MCF 10A (cell line): ENCODE results near the gene IGF1R. TPM values are rescaled to one million over a fixed set of nuclear protein-coding genes. Genes with fewer than 3 reads are reported as not detected.

Experiments used
- BruUV-seq: library from RNA; stranded (reverse); fragments of 400-500 nt; replicated peaks from 2 replicates; lab custom pipeline; 2021; lab: Mats Ljungman, UMichigan
- CTCF ChIA-PET: fragments of 300-600 bp; sonication (Branson Sonifier 250); formaldehyde crosslinking; extraction: SDS; loops from one replicate; lab custom pipeline; 2021; ENCODE audit warnings: antibody characterized with exemption, inconsistent platforms; lab: Yijun Ruan, JAX
- POLR2A ChIA-PET: fragments of 300-600, 350-650 bp; sonication (Branson Sonifier 250); formaldehyde crosslinking; extraction: SDS; loops from one replicate; lab custom pipeline; 2020; ENCODE audit warnings: antibody characterized with exemption, inconsistent platforms; lab: Yijun Ruan, JAX
- DNase-seq: peaks from one replicate; pipeline ENCODE4 v3.0.0-alpha.2; 2018; ENCODE audit not compliant: unreplicated experiment
- H3K27ac Mint-ChIP-seq: one replicate; pipeline ENCODE4 v1.8.0; 2022; ENCODE audit warnings: mild to moderate bottlenecking, low read depth, mixed read lengths; ENCODE audit not compliant: unreplicated experiment
- H3K27me3 Mint-ChIP-seq: one replicate; pipeline ENCODE4 v1.8.0; 2022; ENCODE audit warnings: mixed read lengths; ENCODE audit not compliant: insufficient read depth, unreplicated experiment
- H3K36me3 Mint-ChIP-seq: one replicate; pipeline ENCODE4 v1.8.0; 2022; ENCODE audit warnings: mild to moderate bottlenecking, moderate library complexity, mixed read lengths; ENCODE audit not compliant: insufficient read depth, unreplicated experiment
- H3K4me1 Mint-ChIP-seq: one replicate; pipeline ENCODE4 v1.8.0; 2022; ENCODE audit warnings: mixed read lengths; ENCODE audit not compliant: insufficient read depth, unreplicated experiment
- H3K4me3 Mint-ChIP-seq: one replicate; pipeline ENCODE4 v1.8.0; 2022; ENCODE audit warnings: mild to moderate bottlenecking, moderate library complexity, mixed read lengths; ENCODE audit not compliant: unreplicated experiment
- H3K9me3 Mint-ChIP-seq: one replicate; pipeline ENCODE4 v1.8.0; 2022; ENCODE audit warnings: mixed read lengths; ENCODE audit not compliant: unreplicated experiment
- intact Hi-C: fragments of 100-400 bp; cut with micrococcal nuclease; formaldehyde crosslinking; loops from 2 replicates; pipeline ENCODE4 v1.14.1; 2022
- total RNA-seq: library from RNA; stranded (reverse); gene quantifications from 2 replicates; pipeline ENCODE4 v1.2.3, GENCODE V29; 2022
- TF ChIP-seq, protein P1 (sequence below): fragments of 200-600 bp; IDR thresholded peaks from one replicate; pipeline ENCODE4 v1.8.0; 2022; ENCODE audit warnings: antibody characterized with exemption, mild to moderate bottlenecking; ENCODE audit not compliant: unreplicated experiment

The IGF1R gene
- total RNA-seq, 1 experiment from 2014 or later, result 53.3 TPM

DNA sequence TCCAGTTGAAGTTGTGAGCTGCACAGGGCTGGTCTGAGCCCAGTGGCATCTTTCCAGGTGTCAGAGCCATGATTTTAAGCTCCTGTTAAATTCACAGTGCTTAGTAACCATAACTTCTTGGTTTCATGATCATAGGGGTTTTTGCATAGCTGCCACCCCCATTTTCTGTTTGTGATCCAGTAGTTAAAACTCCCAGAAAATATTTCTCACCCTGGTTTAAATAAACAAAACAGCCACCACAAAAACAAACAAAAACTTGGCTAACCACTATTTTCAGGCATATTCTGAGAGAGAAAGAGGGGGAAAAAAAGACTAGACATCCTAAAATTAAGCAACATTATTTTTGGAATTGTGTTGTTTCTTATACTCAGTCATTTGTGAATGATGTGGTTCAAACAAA lies 175.3 kb downstream of the IGF1R start:
- no peak overlapping the region for H3K27ac Mint-ChIP-seq
- H3K36me3 Mint-ChIP-seq, result peaks cover 7% of the 10 kb centered on the region
- H3K4me1 Mint-ChIP-seq, result peaks cover 2% of the 10 kb centered on the region
- no TSS peak for BruUV-seq
- no peaks in the 10 kb centered on the region for H3K9me3 Mint-ChIP-seq
- POLR2A ChIA-PET, result interaction anchor here (0.6 to 0.7 kb wide), 2 partner anchors 35 to 109 kb away, joined by 3 read pairs; no protein-coding TSS in a partner anchor
- CTCF ChIA-PET, result no interaction called here
- intact Hi-C loops, result no loop called here
- TF ChIP-seq, protein P1, sequence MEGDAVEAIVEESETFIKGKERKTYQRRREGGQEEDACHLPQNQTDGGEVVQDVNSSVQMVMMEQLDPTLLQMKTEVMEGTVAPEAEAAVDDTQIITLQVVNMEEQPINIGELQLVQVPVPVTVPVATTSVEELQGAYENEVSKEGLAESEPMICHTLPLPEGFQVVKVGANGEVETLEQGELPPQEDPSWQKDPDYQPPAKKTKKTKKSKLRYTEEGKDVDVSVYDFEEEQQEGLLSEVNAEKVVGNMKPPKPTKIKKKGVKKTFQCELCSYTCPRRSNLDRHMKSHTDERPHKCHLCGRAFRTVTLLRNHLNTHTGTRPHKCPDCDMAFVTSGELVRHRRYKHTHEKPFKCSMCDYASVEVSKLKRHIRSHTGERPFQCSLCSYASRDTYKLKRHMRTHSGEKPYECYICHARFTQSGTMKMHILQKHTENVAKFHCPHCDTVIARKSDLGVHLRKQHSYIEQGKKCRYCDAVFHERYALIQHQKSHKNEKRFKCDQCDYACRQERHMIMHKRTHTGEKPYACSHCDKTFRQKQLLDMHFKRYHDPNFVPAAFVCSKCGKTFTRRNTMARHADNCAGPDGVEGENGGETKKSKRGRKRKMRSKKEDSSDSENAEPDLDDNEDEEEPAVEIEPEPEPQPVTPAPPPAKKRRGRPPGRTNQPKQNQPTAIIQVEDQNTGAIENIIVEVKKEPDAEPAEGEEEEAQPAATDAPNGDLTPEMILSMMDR, result no peak
- H3K4me3 Mint-ChIP-seq, result no peak overlapping the region
- no peak for DNase-seq
- H3K27me3 Mint-ChIP-seq, result no peaks in the 10 kb centered on the region

DNA sequence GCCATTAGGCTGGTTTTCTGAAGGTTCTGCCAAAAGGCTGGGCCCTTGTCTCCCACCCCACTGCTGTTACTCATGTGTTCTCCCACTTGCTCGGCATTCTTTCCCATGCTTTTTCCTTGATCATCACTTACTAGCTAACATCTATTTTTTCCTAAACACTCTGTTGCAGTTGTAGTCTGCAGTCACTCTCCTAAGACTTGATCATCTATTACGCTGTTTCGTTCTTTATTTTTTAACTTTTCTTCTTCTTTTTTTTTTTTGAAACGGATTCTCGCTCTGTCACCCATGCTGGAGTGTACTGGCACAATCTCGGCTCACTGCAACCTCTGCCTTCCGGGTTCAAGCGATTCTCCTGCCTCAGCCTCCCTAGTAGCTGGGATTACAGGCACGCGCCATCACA lies 176.3 kb downstream of the IGF1R start:
- peak overlapping the region; percentile 58 for H3K27ac Mint-ChIP-seq
- intact Hi-C loops, result no loop called here

DNA sequence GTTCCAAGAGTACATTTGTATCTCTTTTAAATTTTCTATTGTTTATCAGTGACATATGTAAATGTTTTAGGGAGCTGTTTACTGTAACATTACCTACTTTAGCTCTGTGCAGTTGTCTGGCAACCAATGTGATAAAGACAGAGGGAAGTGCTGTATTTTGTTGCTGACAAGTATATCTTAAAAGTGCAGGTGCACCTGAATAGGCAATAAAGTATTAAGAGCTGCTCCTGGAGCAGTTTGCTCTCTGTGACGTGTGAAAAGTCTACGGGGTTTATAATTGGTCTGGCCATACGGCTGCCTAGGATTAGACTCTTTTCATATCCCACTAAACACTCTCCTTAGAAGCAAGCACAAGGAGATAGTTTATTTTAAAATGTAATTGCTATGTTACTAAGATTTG lies 178.3 kb downstream of the IGF1R start:
- no peak overlapping the region for H3K27ac Mint-ChIP-seq
- BruUV-seq, result no TSS peak
- H3K27me3 Mint-ChIP-seq, result no peaks in the 10 kb centered on the region
- H3K36me3 Mint-ChIP-seq, result peaks cover 7% of the 10 kb centered on the region
- ChIA-PET POLR2A (interaction anchor here (1.1 kb wide), 1 partner anchor 40 kb away, joined by 3 read pairs; no protein-coding TSS in a partner anchor), CTCF (no interaction called here)
- intact Hi-C loops, result no loop called here
- H3K4me1 Mint-ChIP-seq, result no peaks in the 10 kb centered on the region
- TF ChIP-seq, protein P1, result no peak
- H3K9me3 Mint-ChIP-seq, result peaks cover 7% of the 10 kb centered on the region
- no peak overlapping the region for H3K4me3 Mint-ChIP-seq
- no peak for DNase-seq

More for the DNA sequence above, 176.3 kb downstream of the IGF1R start:
- Mint-ChIP-seq H3K9me3 (no peaks in the 10 kb centered on the region), H3K36me3 (peaks cover 7% of the 10 kb centered on the region), H3K4me1 (no peaks in the 10 kb centered on the region), H3K4me3 (no peak overlapping the region), H3K27me3 (no peaks in the 10 kb centered on the region)
- BruUV-seq, result no TSS peak
- DNase-seq, result no peak
- ChIA-PET POLR2A (interaction anchor here (1.0 kb wide), 1 partner anchor 15 kb away, joined by 3 read pairs; no protein-coding TSS in a partner anchor), CTCF (no interaction called here)
- TF ChIP-seq, protein P1, result no peak

DNA sequence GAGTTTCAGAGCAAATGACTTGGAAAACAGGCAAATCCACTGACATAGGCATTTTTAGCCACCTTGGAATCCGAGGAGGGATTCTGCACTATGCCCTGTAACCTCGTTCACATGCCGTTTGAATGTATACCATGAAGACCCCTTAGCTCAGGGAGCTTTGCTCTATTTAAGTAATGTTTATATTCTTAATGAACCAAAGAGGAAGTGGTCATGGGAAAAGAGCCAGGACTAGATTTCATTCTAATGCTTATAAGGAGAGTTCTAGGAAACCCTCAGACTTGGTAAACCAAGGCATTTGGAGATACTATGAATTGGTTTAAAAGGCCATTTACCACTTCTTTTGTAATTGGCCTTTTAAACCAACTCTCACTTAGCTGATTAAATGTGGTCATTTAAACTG lies 178.9 kb downstream of the IGF1R start:
- TF ChIP-seq, protein P1, result no peak
- intact Hi-C loops, result no loop called here

More for the DNA sequence above, 178.9 kb downstream of the IGF1R start:
- no peak for DNase-seq
- Mint-ChIP-seq H3K27me3 (no peaks in the 10 kb centered on the region), H3K27ac (no peak overlapping the region), H3K36me3 (peaks cover 7% of the 10 kb centered on the region), H3K4me1 (no peaks in the 10 kb centered on the region), H3K4me3 (no peak overlapping the region), H3K9me3 (peaks cover 7% of the 10 kb centered on the region)
- BruUV-seq, result no TSS peak
- POLR2A ChIA-PET, result interaction anchor here (1.1 kb wide), 1 partner anchor 39 kb away, joined by 3 read pairs; no protein-coding TSS in a partner anchor
- CTCF ChIA-PET, result no interaction called here
